Glutamatergic neuron (in vitro differentiated cells): ENCODE data around the gene TTLL13. TPM values are rescaled to one million over a fixed set of nuclear protein-coding genes. Genes with fewer than 3 reads are reported as not detected.

ENCODE experiments used
- DNase-seq: peaks from one replicate; pipeline ENCODE4 v3.0.0; 2022
- H3K27ac Mint-ChIP-seq: one replicate; pipeline ENCODE4 v1.8.0; 2020; ENCODE audit warnings: mild to moderate bottlenecking, mixed read lengths, inconsistent platforms; ENCODE audit not compliant: unreplicated experiment
- H3K27me3 Mint-ChIP-seq: one replicate; pipeline ENCODE4 v1.8.0; 2020; ENCODE audit warnings: mild to moderate bottlenecking, moderate library complexity, mixed read lengths, inconsistent platforms; ENCODE audit not compliant: unreplicated experiment
- H3K36me3 Mint-ChIP-seq: one replicate; pipeline ENCODE4 v1.8.0; 2020; ENCODE audit warnings: mild to moderate bottlenecking, mixed read lengths, inconsistent platforms; ENCODE audit not compliant: unreplicated experiment
- H3K4me1 Mint-ChIP-seq: one replicate; pipeline ENCODE4 v1.8.0; 2020; ENCODE audit warnings: mild to moderate bottlenecking, low read depth, mixed read lengths, inconsistent platforms; ENCODE audit not compliant: unreplicated experiment
- H3K4me3 Mint-ChIP-seq: one replicate; pipeline ENCODE4 v1.8.0; 2020; ENCODE audit warnings: mild to moderate bottlenecking, mixed read lengths, inconsistent platforms; ENCODE audit not compliant: unreplicated experiment
- H3K9me3 Mint-ChIP-seq: one replicate; pipeline ENCODE4 v1.8.0; 2020; ENCODE audit warnings: mild to moderate bottlenecking, moderate library complexity, mixed read lengths, inconsistent platforms; ENCODE audit not compliant: unreplicated experiment
- total RNA-seq: library from RNA; stranded (reverse); fragmentation: NEBNext Ultra II Directional; extraction: Animal tissue kit (Norgen Biotek cat#: 25700); gene quantifications from one replicate; pipeline ENCODE4 v1.2.1, GENCODE V29; 2021; ENCODE audit not compliant: unreplicated experiment
- TF ChIP-seq, protein P1 (sequence below): fragments of 200-600 bp; sonication (generic); IDR thresholded peaks from one replicate; pipeline ENCODE4 v1.5.0; 2021; ENCODE audit not compliant: partially characterized antibody, unreplicated experiment

TTLL13 gene
- total RNA-seq, 1 donor from 2014 or later: not detected

DNA sequence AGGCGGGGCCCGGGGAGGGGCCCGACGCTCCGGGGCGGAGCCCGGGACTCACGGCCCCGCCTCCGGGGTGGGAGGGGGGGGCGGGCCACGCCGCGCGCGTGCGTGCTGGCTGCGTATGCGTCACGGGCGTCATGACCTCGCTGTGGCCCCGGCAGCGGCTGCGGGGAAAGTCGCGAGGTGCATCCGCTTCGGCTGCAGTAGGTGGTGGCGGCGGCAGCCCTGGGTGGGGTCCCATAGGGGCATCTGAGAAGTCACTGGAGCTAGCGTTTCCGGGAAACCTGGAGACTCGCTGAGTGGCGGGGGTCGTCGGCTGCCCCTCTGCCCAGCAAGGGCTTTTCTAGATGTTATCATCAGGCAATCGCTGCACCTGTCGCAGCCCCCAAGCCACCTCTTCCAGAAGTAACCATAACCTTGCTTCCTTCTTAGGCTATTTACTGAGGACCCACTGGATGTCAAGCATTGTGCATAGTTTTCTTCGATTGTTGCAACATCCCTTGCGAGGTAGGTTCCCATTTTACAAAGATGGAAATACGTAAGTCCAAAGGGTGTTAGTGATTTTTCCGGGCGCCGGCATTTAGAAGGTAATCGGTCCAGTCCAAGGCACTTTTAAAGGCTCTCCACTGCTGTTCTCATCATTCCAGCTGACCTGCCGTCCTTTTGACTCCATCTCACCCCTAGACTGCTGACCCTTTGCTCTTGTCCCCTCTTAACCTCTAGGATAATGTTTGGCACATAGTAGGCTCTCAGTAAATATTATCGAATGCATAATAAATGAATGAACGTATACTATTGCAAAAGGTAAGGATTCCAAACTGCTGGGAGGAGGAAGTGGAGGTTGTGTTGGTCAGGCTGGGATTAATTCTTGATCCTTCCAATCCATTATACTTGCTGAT is 15.0 kb upstream of the TTLL13 start, which contains the start of gene GDPGP1:
Gene GDPGP1, plus strand, starts transcription at position 114 of the 893 bp plus-strand sequence. CDS start 6,700 bp downstream, outside the sequence.
- peaks cover 7% of the 10 kb centered on the region for H3K9me3 Mint-ChIP-seq
- peaks cover 3% of the 10 kb centered on the region for H3K4me1 Mint-ChIP-seq
- peaks cover 9% of the 10 kb centered on the region for H3K27me3 Mint-ChIP-seq
- no peak within 1 kb of the TSS for H3K27ac Mint-ChIP-seq
- TF ChIP-seq, protein P1, sequence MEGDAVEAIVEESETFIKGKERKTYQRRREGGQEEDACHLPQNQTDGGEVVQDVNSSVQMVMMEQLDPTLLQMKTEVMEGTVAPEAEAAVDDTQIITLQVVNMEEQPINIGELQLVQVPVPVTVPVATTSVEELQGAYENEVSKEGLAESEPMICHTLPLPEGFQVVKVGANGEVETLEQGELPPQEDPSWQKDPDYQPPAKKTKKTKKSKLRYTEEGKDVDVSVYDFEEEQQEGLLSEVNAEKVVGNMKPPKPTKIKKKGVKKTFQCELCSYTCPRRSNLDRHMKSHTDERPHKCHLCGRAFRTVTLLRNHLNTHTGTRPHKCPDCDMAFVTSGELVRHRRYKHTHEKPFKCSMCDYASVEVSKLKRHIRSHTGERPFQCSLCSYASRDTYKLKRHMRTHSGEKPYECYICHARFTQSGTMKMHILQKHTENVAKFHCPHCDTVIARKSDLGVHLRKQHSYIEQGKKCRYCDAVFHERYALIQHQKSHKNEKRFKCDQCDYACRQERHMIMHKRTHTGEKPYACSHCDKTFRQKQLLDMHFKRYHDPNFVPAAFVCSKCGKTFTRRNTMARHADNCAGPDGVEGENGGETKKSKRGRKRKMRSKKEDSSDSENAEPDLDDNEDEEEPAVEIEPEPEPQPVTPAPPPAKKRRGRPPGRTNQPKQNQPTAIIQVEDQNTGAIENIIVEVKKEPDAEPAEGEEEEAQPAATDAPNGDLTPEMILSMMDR: no peak
- DNase-seq: no peak
- H3K4me3 Mint-ChIP-seq: peak within 1 kb of the TSS; percentile 85
- peaks cover 8% of the 10 kb centered on the region for H3K36me3 Mint-ChIP-seq

- peaks cover 2% of the 10 kb centered on the region for H3K9me3 Mint-ChIP-seq
- H3K4me1 Mint-ChIP-seq: peaks cover 3% of the 10 kb centered on the region
- H3K36me3 Mint-ChIP-seq: peaks cover 6% of the 10 kb centered on the region
- H3K4me3 Mint-ChIP-seq: no peak overlapping the region
- H3K27me3 Mint-ChIP-seq: peaks cover 10% of the 10 kb centered on the region
- DNase-seq: no peak
- H3K27ac Mint-ChIP-seq: no peak overlapping the region
- TF ChIP-seq, protein P1: no peak
Measured at GRCh38 chr15:90239371-90239770, 10.0 kb upstream of the TTLL13 start.

DNA sequence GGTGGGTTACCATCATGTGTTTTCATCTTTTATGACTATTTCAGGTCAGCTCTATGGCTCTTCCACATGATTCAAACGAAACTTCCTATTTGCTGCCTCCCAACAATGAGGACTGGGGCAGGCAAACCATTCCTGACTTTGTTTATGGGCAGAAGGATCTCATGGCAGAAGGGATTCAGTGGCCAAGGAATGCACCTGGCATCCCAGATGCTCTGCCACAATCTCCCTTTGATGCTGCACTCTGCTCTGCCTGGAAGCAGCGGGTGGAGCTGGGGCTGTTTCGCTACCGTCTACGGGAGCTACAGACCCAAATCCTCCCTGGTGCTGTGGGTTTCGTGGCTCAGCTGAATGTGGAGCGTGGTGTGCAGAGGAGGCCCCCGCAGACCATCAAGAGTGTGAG is 8.5 kb upstream of the TTLL13 start:
- Mint-ChIP-seq H3K9me3 (no peaks in the 10 kb centered on the region), H3K27ac (no peak overlapping the region), H3K27me3 (peaks cover 5% of the 10 kb centered on the region), H3K36me3 (no peaks in the 10 kb centered on the region), H3K4me3 (no peak overlapping the region), H3K4me1 (no peaks in the 10 kb centered on the region)
- no peak for DNase-seq
- TF ChIP-seq, protein P1: no peak

- TF ChIP-seq, protein P1: no peak
- Mint-ChIP-seq H3K36me3 (no peaks in the 10 kb centered on the region), H3K9me3 (no peaks in the 10 kb centered on the region), H3K4me3 (no peak overlapping the region), H3K27me3 (peaks cover 2% of the 10 kb centered on the region), H3K27ac (no peak overlapping the region), H3K4me1 (no peaks in the 10 kb centered on the region)
- DNase-seq: no peak
Measured at GRCh38 chr15:90241343-90242192, 7.8 kb upstream of the TTLL13 start.
